Measurements from ENCODE around the gene PRR18.

The PRR18 gene

DNA sequence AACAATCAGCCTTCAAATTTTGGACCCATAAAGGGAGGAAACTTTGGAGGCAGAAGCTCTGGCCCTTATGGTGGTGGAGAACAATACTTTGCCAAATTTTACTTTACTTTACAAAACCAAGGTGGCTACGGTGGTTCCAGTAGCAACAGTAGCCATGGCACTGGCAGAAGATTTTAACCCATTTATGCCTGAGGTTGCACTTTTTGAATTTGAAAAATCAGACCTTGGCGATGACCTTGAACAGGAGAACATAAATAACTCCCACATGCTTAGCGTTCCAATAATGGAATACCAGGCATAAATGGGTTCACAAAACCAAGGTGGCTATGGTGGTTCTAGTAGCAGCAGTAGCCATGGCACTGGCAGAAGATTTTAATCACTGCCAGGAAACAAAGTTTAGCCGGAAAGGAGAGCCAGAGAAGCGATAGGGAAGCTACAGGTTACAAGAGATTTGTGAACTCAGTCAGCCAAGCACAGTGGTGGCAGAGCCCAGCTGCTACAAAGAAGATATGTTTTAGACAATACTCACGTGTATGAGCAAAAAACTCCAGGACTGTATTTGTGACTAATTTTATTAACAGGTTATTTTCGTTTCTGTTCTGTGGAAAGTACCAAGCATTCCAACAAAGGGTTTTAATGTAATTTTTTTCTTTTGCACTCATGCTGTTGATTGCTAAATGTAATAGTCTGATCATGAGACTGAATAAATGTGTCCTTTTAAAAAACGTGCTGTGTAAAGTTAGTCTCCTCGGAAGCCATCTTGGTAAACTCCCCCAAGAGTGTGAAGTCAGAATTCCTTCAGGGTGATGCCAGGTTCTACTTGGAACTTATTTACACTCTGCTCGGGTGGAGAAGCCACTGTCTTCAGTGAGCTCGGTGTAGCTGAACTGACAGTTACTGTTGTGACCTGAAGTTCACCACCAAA is 27.4 kb upstream of the PRR18 start:
- in situ Hi-C loops (cut with HindIII; ENCODE audit: low pct_ligation_motif_present, low pct_unique_long_range_greater_than_20kb, low sequenced_read_pairs) = no loop called here
- no peak for DNase-seq

DNA sequence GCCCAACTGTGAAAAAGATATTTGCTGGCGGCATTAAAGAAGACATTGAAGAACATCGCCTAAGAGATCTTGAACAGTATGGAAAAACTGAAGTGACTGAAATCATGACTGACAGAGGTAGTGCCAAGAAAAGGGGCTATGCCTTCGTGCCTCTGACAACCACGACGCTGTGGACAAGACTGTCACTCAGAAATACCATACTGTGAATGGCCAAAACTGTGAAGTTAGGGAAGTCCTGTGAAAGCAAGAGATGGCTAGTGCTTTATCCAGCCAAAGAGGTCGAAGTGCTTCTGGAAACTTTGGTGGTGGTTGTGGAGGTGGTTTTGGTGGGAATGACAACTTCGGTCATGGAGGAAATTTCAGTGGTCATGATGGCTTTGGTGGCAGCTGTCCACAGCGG is 26.7 kb upstream of the PRR18 start:
- in situ Hi-C loops (cut with HindIII; ENCODE audit: low pct_ligation_motif_present, low pct_unique_long_range_greater_than_20kb, low sequenced_read_pairs) = no loop called here
- DNase-seq = no peak

DNA sequence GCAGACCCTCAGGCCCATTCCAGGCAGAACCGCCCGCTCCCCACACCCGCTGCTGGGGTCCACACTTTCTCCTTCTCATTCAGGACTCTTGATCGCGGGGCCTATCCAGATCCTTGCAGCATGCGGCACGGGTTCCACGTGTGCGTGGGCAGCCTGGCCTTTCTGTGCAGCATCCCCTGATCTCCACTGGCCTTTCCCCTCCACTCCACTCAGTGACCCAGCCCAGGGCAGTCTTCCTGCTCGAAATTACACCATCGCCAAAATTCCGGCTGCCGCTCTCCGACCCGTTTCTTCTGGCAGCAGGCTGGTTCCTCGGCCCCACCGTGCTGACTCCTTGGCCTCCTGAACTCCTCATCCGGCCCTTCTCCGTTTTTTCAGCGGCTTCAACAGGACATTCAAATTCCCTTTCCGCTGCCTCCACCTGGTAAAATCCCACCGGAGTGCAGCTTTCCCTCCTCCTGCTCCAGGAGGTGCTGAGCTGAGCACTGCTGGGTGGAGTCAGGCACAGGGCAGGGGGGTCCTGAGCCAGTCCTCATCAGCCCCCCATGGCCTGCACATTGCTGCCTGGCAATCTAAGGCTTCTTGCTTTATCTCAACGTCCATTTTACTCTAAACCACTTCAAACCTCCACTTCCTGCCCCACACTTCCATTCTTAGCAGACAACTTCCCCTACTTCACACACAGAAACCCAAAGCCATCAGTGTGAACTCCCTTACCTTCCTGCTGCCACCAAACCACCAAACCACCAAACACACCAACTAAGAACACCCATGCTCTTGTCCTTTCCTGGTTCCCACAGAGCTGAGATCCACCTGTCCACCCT is 25.2 kb upstream of the PRR18 start:
- no peak for DNase-seq
- in situ Hi-C loops (cut with HindIII; ENCODE audit: low pct_ligation_motif_present, low pct_unique_long_range_greater_than_20kb, low sequenced_read_pairs) = no loop called here

DNA sequence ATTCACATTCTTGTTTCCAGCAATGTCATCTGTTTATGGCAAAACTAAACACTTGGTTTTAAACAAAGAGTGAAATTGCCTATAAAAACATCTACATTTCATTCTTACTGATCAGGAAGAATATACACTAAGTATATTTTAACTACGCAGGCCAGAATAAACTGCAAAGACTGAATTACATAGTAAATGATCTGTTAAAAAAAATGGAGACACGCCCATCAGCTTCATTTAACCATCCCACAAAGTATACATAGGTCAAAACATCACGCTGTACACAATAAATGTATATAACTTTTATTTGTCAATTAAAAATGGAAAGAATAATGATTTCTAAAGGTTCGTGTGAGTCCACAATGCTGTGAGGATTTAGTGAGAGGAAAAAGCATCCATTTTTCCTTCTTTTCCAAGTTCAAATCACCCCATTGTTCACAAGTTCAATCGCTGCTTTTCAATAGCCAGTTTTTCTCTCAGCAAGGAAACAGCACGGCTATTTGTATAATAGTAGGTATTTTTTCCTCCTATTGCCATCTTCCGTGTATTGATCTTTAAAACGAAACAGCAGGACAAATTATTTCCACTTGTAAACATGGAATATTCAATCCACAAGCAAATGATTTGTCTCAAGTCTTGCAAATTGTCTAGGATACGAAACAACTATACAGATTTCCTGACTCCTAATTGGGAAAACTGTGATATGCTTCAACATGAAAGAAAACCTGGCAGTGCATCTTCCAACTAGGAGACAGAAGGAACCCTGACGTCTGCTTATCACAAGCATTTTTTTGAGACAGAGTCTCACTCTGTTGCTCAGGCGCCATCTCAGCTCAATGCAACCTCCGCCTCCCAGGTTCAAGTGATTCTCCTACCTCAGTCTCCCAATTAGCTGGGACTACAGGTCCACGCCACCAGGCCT is 23.6 kb upstream of the PRR18 start:
- in situ Hi-C loops (cut with HindIII; ENCODE audit: low pct_ligation_motif_present, low pct_unique_long_range_greater_than_20kb, low sequenced_read_pairs) = no loop called here
- DNase-seq = no peak

DNA sequence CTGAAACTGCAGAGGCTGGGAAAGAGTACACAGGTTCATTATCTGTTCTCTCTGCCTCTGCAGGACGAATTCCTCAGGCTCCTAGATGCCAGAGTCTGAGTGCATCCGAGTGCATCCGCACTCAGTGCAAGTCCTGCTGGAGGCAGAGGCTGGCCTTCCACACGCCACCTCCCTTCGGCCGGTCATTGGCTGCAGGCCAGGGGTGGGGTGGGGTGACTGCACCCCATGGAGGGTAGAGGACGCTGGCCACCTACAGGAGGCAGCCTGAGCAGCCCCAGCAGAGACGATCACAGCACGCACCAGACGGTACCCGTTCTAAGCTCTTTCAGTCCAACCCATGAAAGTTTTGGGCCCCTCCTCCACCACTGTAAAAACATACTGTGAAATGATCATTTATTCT is 22.4 kb upstream of the PRR18 start:
- peak; percentile 92 for DNase-seq
- in situ Hi-C loops (cut with HindIII; ENCODE audit: low pct_ligation_motif_present, low pct_unique_long_range_greater_than_20kb, low sequenced_read_pairs) = no loop called here

DNA sequence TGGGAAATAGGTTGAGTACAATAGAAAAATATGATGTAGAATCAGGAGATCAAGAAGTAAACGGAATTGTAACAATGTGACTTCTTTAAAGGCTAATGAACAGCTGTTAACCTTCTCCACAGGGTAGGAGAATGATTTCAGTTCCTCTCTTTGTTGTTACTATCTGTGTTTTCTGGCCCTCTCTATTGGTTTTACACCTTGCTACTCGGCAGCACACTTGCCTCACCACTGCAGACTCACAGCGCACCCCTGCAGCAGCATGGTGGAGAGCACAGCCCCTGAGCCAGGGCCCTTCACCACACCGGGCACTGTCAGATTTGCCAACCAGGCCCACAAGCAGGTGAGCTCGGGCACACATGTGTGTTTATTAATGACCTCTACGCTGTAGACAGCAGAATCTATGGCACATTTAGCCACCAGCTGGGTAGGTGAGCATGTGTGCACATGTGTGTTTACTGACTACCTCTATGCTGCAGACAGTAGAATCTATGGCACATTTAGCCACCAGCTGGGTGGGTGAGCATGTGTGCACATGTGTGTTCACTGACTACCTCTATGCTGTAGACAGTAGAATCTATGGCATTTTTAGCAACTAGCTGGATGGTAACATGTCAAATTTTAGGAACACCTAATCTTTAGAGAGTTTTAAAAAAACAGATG is 17.3 kb upstream of the PRR18 start:
- no peak for DNase-seq
- in situ Hi-C loops (cut with HindIII; ENCODE audit: low pct_ligation_motif_present, low pct_unique_long_range_greater_than_20kb, low sequenced_read_pairs) = no loop called here

DNA sequence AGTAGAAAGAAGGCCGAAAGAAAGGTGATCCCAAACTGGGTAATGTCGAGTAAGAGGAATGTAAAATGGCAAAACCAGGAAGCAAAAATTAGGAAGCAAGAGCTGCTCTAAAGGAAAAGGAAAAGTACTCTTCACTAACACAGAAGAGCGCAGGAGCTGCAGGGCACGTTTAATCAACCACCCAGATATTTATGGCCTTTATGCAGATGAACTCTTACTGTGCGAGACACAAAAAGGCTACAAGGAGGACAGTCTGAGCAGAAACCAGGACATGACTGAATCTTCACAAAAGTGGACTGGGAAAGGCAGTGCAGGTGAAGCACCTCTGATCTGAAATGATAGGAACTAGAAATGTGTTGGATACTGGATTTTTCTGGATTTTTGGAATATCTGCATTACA is 15.2 kb upstream of the PRR18 start:
- in situ Hi-C loops (cut with HindIII; ENCODE audit: low pct_ligation_motif_present, low pct_unique_long_range_greater_than_20kb, low sequenced_read_pairs) = no loop called here
- DNase-seq = no peak

DNA sequence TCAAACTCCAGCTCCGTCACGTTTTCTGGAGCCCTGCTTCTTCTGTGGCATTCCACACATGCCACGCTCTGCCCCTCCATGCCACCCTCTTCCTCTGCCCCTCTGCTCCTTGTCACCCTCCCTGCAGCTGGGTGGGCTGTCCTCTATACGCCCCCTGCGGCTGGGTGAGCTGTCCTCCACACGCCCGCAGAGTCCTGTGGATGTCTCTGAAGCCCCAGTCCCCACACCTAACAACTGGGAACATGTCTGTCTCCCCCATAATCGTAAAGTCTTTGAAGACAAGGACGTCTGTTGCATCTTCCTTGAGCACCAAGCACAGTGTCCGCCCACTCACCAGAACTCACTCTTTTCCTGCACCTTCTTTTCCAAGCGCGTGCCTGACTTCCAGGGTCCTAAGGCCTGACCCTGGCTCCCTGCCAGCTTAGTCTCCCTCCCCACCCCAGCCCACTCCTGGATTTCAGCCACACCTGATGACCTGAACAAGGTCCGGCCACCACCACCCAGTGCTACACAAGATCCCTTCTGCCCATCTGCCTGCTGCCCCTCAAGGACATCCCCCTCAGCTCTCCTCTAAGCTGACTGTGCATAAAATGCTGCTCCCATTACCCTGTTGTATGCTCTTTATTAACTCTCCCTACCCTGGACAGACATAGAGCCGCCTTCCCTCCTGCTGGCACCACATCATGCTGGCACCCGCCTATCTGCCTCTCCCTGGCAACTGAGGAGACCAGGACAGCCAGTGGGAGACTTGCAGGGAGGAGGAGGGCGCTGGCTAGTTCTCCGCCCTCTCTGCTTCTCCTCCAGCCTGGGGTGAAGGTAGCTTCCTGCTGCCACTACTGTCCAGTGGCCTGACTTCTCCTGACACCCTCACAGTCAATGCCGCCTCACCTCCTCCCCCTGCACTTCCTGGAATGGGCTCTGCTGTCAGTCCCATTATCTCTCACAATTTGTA is 10.7 kb upstream of the PRR18 start:
- in situ Hi-C loops (cut with HindIII; ENCODE audit: low pct_ligation_motif_present, low pct_unique_long_range_greater_than_20kb, low sequenced_read_pairs) = no loop called here
- DNase-seq = no peak

DNA sequence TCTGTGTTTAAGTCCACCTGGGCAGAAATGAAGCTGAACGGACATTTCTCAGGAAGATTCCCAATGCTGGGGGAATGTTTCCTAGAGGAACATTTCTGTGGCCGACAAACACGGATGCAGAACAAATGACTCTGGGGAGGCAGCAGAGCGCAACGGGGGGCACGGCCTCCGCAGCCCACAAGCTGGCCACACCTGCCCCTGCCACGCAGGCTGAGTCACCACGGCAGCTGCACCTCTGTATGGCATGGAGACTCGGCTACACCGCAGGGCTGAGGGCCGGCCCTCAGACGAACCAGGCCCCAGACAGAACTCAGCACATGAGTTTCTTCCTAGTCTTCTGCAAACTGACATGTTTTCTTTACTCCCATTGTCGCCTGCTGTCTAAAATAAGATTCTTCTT is 10.0 kb upstream of the PRR18 start:
- in situ Hi-C loops (cut with HindIII; ENCODE audit: low pct_ligation_motif_present, low pct_unique_long_range_greater_than_20kb, low sequenced_read_pairs) = no loop called here
- DNase-seq = no peak

DNA sequence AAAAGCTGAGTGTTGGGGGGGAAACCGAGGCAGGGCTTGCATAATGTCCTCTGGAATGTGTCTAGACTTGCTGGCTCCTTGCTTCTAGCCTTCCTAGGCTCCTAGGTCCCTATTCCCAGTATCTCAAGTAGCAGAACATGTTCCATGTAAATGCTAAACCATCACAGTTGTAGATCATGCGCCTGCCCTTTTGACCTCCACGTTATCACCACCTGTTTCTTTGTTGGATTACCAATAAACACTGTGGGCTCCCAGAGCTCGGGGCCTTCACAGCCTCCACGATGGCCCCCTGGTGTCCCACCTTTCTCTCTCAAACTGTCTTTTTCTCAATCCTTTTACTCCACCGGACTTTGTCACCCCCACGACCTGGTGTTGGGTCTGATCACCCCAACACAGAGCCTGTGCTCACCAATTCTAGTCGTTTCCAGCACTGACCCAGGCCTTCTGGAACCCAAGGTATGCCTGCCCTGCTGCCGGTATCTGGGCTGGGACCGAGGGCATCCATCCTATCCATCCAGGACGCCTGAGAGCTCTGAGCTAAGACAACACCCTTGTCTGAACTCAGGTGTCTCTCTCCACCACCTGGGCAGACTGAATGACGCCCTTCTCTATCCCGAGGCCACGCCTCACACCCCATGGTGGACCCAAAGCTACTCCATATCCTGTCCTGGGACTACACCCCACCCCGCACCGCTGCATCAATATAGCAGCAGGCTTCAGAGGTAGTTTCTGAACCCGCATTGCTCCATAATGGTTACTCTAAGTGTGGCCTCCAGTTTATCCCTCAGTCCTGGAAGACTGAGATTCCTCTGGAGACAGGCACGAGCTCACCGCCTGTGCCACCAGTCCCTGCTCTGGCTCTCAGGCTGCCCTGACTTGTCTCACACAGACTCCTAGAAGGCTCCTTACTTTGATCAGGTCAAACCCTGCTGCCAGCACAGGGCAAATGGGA is 9.3 kb upstream of the PRR18 start:
- in situ Hi-C loops (cut with HindIII; ENCODE audit: low pct_ligation_motif_present, low pct_unique_long_range_greater_than_20kb, low sequenced_read_pairs) = no loop called here
- DNase-seq = no peak

DNA sequence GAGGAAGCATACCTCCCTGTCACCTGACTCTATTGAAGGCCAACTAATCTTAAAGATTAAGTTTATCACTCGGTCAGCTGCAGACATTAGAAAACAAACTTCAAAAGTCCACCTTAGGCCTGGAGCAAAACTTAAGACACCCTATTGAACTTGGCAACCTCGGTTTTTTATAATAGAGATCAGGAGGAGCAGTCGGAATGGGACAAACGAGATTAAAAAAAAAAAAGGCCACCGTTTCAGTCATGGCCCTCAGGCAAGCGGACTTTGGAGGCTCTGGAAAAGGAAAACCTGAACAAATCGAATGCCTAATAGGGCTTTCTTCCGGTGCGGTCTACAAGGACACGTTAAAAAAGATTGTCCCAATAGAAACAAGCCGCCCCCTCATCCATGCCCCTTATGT is 7.2 kb upstream of the PRR18 start:
- in situ Hi-C loops (cut with HindIII; ENCODE audit: low pct_ligation_motif_present, low pct_unique_long_range_greater_than_20kb, low sequenced_read_pairs) = no loop called here
- DNase-seq = no peak

DNA sequence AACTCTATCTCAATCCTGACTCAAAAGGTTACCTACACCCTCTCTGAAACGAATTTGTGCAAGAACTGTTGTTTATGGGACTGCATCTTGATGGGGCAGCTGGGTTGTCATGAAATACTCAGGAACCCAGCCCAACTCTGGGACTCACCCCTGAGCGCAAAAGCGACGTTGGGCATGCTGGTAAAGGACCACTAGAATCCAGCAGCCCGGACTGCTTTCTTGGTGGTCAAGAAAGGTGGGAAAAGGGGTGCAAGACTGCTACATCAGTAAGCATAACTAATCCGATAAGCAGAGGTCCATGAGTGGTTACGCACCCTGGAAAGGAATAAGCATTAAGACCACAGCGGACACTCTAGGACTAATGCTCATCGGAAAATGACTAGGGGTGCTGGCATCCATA is 6.3 kb upstream of the PRR18 start:
- DNase-seq = no peak
- in situ Hi-C loops (cut with HindIII; ENCODE audit: low pct_ligation_motif_present, low pct_unique_long_range_greater_than_20kb, low sequenced_read_pairs) = no loop called here

DNA sequence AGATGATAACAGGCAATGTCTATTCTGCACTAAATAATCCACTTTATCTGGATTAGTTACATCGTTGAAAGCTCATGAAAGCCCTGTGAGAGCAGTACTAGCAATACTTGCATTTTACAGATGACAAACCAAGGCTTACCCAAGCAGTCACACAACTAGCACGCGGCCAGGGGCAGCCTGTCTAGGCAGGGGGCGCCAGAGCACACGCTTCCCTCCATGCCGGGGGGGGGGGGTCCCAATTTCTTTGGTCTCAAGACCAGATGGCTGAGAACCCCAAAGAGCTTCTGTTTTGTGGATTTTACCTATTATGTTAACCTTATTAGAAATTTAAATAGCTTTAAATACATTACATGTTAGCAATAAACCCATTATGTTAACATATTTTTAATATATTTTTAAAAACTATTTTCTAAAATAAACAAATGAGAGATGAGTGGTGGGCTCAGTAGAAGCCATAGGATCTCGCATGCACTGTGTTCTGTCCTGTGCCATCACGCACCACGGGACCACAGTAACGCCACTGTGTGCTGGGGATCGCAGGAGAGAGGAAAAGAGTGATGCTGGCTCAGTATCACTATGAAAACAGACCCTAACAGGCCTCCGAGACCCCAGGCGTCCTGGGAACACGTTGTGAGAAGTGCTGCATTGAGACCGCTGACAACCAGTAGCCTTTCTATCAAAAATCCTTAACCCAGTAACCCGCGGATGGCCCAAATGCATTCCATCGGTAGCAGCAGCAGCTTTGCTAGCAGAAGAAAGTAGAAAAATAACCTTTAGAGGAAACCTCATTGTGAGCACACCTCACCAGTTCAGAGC is 5.3 kb upstream of the PRR18 start:
- DNase-seq = peak; percentile 63
- in situ Hi-C loops (cut with HindIII; ENCODE audit: low pct_ligation_motif_present, low pct_unique_long_range_greater_than_20kb, low sequenced_read_pairs) = no loop called here

DNA sequence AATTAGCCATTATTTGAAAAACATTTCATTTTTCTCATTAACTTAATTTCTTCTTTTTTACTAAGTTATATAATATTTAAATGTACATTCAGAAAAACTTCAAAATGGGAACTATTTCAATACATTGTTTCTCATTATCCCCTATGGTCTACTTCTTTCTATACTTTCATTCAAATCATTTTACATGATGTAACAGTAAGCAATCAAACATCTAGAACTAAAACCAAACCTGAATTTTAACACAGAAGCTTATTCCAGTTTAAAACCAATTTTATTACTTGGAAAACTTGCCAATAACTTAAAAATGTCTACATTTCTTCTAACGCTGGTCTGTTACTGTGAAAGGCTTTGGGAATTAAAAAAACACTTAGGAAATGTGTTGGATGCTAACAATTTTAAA is 4.6 kb upstream of the PRR18 start:
- DNase-seq = no peak
- in situ Hi-C loops (cut with HindIII; ENCODE audit: low pct_ligation_motif_present, low pct_unique_long_range_greater_than_20kb, low sequenced_read_pairs) = no loop called here

DNA sequence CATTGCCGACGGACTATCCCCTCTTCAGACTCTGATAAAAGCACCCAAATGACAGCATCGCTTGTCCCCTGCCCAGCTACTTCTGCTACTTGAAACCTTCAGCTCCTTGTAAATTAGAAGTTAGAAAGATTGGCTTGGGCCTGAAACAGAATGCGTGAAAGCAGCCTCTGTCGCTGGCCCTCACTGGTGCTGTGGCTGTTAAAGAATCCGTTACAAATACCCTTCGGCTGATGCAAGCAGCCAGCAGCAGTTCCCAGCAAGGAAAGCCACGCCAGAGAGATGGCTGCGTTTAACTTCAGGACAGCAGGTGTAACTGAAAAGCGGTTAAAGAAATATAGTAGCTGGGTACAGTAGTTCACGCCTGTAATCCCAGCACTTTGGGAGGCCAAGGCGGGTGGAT is 2.4 kb upstream of the PRR18 start:
- in situ Hi-C loops (cut with HindIII; ENCODE audit: low pct_ligation_motif_present, low pct_unique_long_range_greater_than_20kb, low sequenced_read_pairs) = no loop called here
- no peak for DNase-seq

DNA sequence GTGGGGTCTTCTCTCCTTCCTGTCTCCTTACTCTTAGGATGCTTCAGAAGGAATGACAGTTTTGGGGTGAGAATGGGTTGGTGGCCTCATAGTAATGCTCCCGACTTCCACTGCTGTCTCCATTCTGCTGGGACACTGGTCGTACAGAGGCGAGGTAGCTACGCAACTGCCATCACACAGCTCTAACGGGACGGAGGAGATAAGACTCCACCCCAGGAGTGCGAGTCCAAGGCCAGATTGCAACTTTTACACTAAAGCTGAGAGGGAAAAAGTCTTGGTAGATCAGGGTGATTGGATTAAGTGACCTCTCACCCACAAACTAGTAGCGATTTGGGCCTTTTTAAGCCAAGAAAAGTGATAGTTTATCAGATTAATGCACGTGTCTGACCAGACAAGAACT is 1.8 kb upstream of the PRR18 start:
- in situ Hi-C loops (cut with HindIII; ENCODE audit: low pct_ligation_motif_present, low pct_unique_long_range_greater_than_20kb, low sequenced_read_pairs) = no loop called here
- DNase-seq = no peak
